WTC11 (cell line): ENCODE results near the gene THSD8. TPM values are rescaled to one million over a fixed set of nuclear protein-coding genes. Genes with fewer than 3 reads are reported as not detected.

Source experiments
- ATAC-seq: fragments of 200-7000 bp; cut with Tn5 transposase; 2 replicates; pipeline ENCODE4 v1.10.0; 2021; ENCODE audit warnings: mild to moderate bottlenecking, moderate library complexity
- CTCF ChIA-PET: fragments of 300-600 bp; sonication (Branson Sonifier 250); formaldehyde crosslinking; loops from one replicate; lab custom pipeline; 2021; ENCODE audit warnings: antibody characterized with exemption; lab: Charles Lee
- POLR2A ChIA-PET: fragments of 350-600 bp; sonication (Branson Sonifier 250); formaldehyde crosslinking; loops from one replicate; lab custom pipeline; 2021; ENCODE audit warnings: antibody characterized with exemption; lab: Charles Lee
- DNase-seq: peaks from one replicate; pipeline ENCODE4 v3.0.0; 2021; ENCODE audit warnings: low spot score
- H3K27ac Mint-ChIP-seq: 2 replicates; pipeline ENCODE4 v1.8.0; 2021; ENCODE audit warnings: mixed read lengths
- H3K27me3 Mint-ChIP-seq: 2 replicates; pipeline ENCODE4 v1.8.0; 2021; ENCODE audit warnings: low read depth, mild to moderate bottlenecking, moderate library complexity, mixed read lengths
- H3K36me3 Mint-ChIP-seq: 2 replicates; pipeline ENCODE4 v1.8.0; 2021; ENCODE audit warnings: mixed read lengths
- H3K4me1 Mint-ChIP-seq: 2 replicates; pipeline ENCODE4 v1.8.0; 2022; ENCODE audit warnings: mixed read lengths
- H3K4me3 Mint-ChIP-seq: 2 replicates; pipeline ENCODE4 v1.8.0; 2021; ENCODE audit warnings: mild to moderate bottlenecking, moderate library complexity, mixed read lengths
- H3K9me3 Mint-ChIP-seq: 2 replicates; pipeline ENCODE4 v1.8.0; 2021; ENCODE audit warnings: mixed read lengths
- AR ChIP-seq: fragments of 250-450 bp; sonication (Bioruptor Pico); IDR thresholded peaks from 2 replicates; pipeline ENCODE4 v1.9.0; 2021; ENCODE audit warnings: mild to moderate bottlenecking
- ARID4B ChIP-seq: sonication (generic); formaldehyde crosslinking; IDR thresholded peaks from 2 replicates; pipeline ENCODE4 v1.8.0; 2023; ENCODE audit warnings: missing genetic modification reagents, mild to moderate bottlenecking, borderline replicate concordance
- ATF6 ChIP-seq: sonication (generic); formaldehyde crosslinking; IDR thresholded peaks from 2 replicates; pipeline ENCODE4 v1.8.1; 2023; ENCODE audit warnings: mild to moderate bottlenecking, missing genetic modification reagents
- CDX4 ChIP-seq: fragments of 250-450 bp; sonication (Bioruptor Pico); IDR thresholded peaks from 2 replicates; pipeline ENCODE4 v1.9.0; 2021; ENCODE audit warnings: moderate library complexity, mild to moderate bottlenecking, inconsistent platforms, borderline replicate concordance
- E2F5 ChIP-seq: sonication (generic); formaldehyde crosslinking; IDR thresholded peaks from 2 replicates; pipeline ENCODE4 v1.8.1; 2022; ENCODE audit warnings: mild to moderate bottlenecking, moderate library complexity, missing genetic modification reagents
- ERG ChIP-seq: fragments of 250-450 bp; sonication (Bioruptor Pico); IDR thresholded peaks from 2 replicates; pipeline ENCODE4 v1.8.0; 2021; ENCODE audit warnings: mild to moderate bottlenecking
- FOXP4 ChIP-seq: sonication (generic); formaldehyde crosslinking; IDR thresholded peaks from 2 replicates; pipeline ENCODE4 v1.8.0; 2022; ENCODE audit warnings: mild to moderate bottlenecking, missing genetic modification reagents
- HMGXB4 ChIP-seq: sonication (generic); formaldehyde crosslinking; IDR thresholded peaks from 2 replicates; pipeline ENCODE4 v1.8.1; 2023; ENCODE audit warnings: mild to moderate bottlenecking, moderate library complexity, missing genetic modification reagents
- JUN ChIP-seq: sonication (generic); formaldehyde crosslinking; IDR thresholded peaks from 2 replicates; pipeline ENCODE4 v1.8.0; 2023; ENCODE audit warnings: mild to moderate bottlenecking, missing genetic modification reagents
- MXD4 ChIP-seq: fragments of 250-450 bp; sonication (Bioruptor Pico); IDR thresholded peaks from 2 replicates; pipeline ENCODE4 v1.8.0; 2021; ENCODE audit warnings: mild to moderate bottlenecking, moderate library complexity, borderline replicate concordance
- PRRX2 ChIP-seq: fragments of 250-450 bp; sonication (Bioruptor Pico); IDR thresholded peaks from 2 replicates; pipeline ENCODE4 v1.8.0; 2021; ENCODE audit warnings: mild to moderate bottlenecking
- RELA ChIP-seq: sonication (generic); formaldehyde crosslinking; IDR thresholded peaks from 2 replicates; pipeline ENCODE4 v1.8.1; 2022; ENCODE audit warnings: missing genetic modification reagents, mild to moderate bottlenecking, borderline replicate concordance
- SP1 ChIP-seq: sonication (generic); formaldehyde crosslinking; conservative IDR thresholded peaks from 2 replicates; pipeline ENCODE4 v1.8.1; 2022; ENCODE audit warnings: missing genetic modification reagents
- TCF7 ChIP-seq: sonication (generic); formaldehyde crosslinking; IDR thresholded peaks from 2 replicates; pipeline ENCODE4 v1.8.0; 2022; ENCODE audit warnings: mild to moderate bottlenecking, low read depth, missing genetic modification reagents, moderate library complexity
- TP53 ChIP-seq: sonication (generic); formaldehyde crosslinking; IDR thresholded peaks from 2 replicates; pipeline ENCODE4 v1.8.1; 2023; ENCODE audit warnings: mild to moderate bottlenecking, missing genetic modification reagents
- ZBTB21 ChIP-seq: sonication (generic); formaldehyde crosslinking; IDR thresholded peaks from 2 replicates; pipeline ENCODE4 v1.8.1; 2023; ENCODE audit warnings: mild to moderate bottlenecking, missing genetic modification reagents, borderline replicate concordance
- ZNF263 ChIP-seq: sonication (generic); formaldehyde crosslinking; IDR thresholded peaks from 2 replicates; pipeline ENCODE4 v1.8.1; 2022; ENCODE audit warnings: low read depth, mild to moderate bottlenecking, moderate library complexity, missing genetic modification reagents
- ZNF396 ChIP-seq: fragments of 250-450 bp; sonication (Bioruptor Pico); IDR thresholded peaks from 2 replicates; pipeline ENCODE4 v1.8.0; 2021; ENCODE audit warnings: mild to moderate bottlenecking, moderate library complexity, borderline replicate concordance
- ZNF416 ChIP-seq: fragments of 250-450 bp; sonication (Bioruptor Pico); IDR thresholded peaks from 2 replicates; pipeline ENCODE4 v1.9.0; 2021; ENCODE audit warnings: mild to moderate bottlenecking, inconsistent platforms
- ZNF671 ChIP-seq: fragments of 250-450 bp; sonication (Bioruptor Pico); IDR thresholded peaks from 2 replicates; pipeline ENCODE4 v1.8.0; 2021; ENCODE audit warnings: mild to moderate bottlenecking
- total RNA-seq: library from RNA; stranded (reverse); gene quantifications from 3 replicates; pipeline ENCODE4 v1.2.3, GENCODE V29; 2021

The THSD8 gene
- total RNA-seq, 1 experiment from 2014 or later: 30.1 TPM

GRCh38 chr19:12783291-12783848 lies 18.5 kb upstream of the THSD8 start:
- Mint-ChIP-seq H3K9me3 (no peaks in the 10 kb centered on the region), H3K27me3 (no peaks in the 10 kb centered on the region; the same call in 1 of the 2 replicates), H3K4me3 (peak overlapping the region; percentile 59), H3K4me1 (peaks cover 22% of the 10 kb centered on the region), H3K36me3 (no peaks in the 10 kb centered on the region), H3K27ac (no peak overlapping the region)
- ATAC-seq: no peak
- ChIA-PET CTCF (interaction anchor here (0.7 to 1.8 kb wide), 8 partner anchors 10 to 102 kb away, joined by 3 to 10 read pairs (median 6); no protein-coding TSS in a partner anchor), POLR2A (interaction anchor here (1.7 kb wide), 1 partner anchor 8 kb away, joined by 6 read pairs; the partner anchor contains the start of gene JUNB)
- no peak for DNase-seq
- no peak for TF ChIP-seq FOXP4
- TF ChIP-seq ERG (CRISPR knock-in tag): no peak
- TF ChIP-seq ZNF416 (CRISPR knock-in tag): no peak
- TF ChIP-seq MXD4 (CRISPR knock-in tag): no peak
- no peak for TF ChIP-seq RELA (CRISPR knock-in tag)
- TF ChIP-seq SP1: no peak
- TF ChIP-seq ARID4B: no peak
- TF ChIP-seq ATF6: no peak
- TF ChIP-seq E2F5 (CRISPR knock-in tag): no peak
- TF ChIP-seq CDX4 (CRISPR knock-in tag): no peak
- no peak for TF ChIP-seq HMGXB4 (CRISPR knock-in tag)
- TF ChIP-seq ZNF671 (CRISPR knock-in tag): no peak
- TF ChIP-seq PRRX2 (CRISPR knock-in tag): no peak
- TF ChIP-seq TCF7 (CRISPR knock-in tag): no peak
- no peak for TF ChIP-seq AR
- TF ChIP-seq ZNF263 (CRISPR knock-in tag): no peak
- TF ChIP-seq ZBTB21 (CRISPR knock-in tag): no peak
- no peak for TF ChIP-seq TP53 (CRISPR knock-in tag)
- TF ChIP-seq JUN (CRISPR knock-in tag): no peak
- no peak for TF ChIP-seq ZNF396 (CRISPR knock-in tag)
